Tibial nerve (tissue), 3 donors: ENCODE data around the gene OR52N1.

Experiments
- POLR2A ChIP-seq, 2 donors: fragments of 450-650 bp; IDR thresholded peaks; one replicate each; pipeline ENCODE4 v1.6.1; 2017; ENCODE audit warnings: antibody characterized with exemption in 2 of 2, mild to moderate bottlenecking in 2 of 2, moderate library complexity in 2 of 2
- TF ChIP-seq, protein P1 (sequence below), 5 experiments: fragments of 200-600 bp in 3 of 5; fragments of 450-650 bp in 2 of 5; sonication (generic) in 3 of 5; IDR thresholded peaks; one replicate each; pipeline ENCODE4 v1.5.1; 2016 to 2019; ENCODE audit warnings: antibody characterized with exemption in 5 of 5, mild to moderate bottlenecking in 3 of 5, moderate library complexity in 2 of 5

DNA sequence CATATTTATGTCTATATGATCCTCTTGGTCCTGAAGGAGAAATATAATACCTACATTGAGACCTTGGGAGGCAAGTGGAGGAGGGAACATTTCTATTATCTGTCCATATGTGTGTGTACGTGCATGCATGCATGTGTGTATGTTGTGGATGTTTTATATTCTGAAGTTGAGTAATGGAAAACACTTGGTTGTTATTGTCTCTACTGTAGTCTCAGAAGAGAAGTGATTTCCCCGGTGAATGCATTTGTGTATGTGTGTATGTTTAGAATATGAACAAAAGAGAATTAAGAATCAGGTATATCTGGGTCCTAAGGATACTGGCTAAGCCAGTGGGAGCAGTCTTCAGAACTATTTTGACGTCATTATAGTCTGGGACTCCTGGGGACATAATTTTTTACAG is at the start of gene OR52N1:
- TF ChIP-seq, protein P1, sequence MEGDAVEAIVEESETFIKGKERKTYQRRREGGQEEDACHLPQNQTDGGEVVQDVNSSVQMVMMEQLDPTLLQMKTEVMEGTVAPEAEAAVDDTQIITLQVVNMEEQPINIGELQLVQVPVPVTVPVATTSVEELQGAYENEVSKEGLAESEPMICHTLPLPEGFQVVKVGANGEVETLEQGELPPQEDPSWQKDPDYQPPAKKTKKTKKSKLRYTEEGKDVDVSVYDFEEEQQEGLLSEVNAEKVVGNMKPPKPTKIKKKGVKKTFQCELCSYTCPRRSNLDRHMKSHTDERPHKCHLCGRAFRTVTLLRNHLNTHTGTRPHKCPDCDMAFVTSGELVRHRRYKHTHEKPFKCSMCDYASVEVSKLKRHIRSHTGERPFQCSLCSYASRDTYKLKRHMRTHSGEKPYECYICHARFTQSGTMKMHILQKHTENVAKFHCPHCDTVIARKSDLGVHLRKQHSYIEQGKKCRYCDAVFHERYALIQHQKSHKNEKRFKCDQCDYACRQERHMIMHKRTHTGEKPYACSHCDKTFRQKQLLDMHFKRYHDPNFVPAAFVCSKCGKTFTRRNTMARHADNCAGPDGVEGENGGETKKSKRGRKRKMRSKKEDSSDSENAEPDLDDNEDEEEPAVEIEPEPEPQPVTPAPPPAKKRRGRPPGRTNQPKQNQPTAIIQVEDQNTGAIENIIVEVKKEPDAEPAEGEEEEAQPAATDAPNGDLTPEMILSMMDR (IDR thresholded peaks at IDR 0.05) = no peak
- no peak for TF ChIP-seq POLR2A (IDR thresholded peaks at IDR 0.05)
